ENCODE data around the gene CHRNE.

DNA sequence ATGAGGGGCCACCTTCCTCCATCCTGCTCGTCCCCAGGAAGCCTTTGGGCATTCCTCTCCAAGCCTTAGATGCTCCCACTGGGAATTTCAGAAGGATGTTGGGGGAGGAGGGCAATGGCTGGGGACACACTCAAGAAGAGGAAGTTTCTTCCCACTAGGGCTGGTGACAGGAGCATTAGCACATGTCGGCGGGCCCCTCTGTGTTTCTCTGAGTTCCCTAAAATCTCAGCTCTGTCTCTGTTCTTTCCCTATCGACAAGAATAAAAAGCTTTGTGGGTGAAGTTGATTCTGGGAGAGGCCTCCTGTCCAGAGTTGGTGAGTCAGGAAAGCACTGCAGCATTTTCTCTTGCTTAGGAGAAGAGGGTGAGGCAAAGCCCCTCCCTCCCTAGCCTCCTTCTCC is 23.3 kb downstream of the CHRNE start:
- TF ChIP-seq, protein P1, sequence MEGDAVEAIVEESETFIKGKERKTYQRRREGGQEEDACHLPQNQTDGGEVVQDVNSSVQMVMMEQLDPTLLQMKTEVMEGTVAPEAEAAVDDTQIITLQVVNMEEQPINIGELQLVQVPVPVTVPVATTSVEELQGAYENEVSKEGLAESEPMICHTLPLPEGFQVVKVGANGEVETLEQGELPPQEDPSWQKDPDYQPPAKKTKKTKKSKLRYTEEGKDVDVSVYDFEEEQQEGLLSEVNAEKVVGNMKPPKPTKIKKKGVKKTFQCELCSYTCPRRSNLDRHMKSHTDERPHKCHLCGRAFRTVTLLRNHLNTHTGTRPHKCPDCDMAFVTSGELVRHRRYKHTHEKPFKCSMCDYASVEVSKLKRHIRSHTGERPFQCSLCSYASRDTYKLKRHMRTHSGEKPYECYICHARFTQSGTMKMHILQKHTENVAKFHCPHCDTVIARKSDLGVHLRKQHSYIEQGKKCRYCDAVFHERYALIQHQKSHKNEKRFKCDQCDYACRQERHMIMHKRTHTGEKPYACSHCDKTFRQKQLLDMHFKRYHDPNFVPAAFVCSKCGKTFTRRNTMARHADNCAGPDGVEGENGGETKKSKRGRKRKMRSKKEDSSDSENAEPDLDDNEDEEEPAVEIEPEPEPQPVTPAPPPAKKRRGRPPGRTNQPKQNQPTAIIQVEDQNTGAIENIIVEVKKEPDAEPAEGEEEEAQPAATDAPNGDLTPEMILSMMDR (IDR thresholded peaks at IDR 0.05), result no peak
- no peak for TF ChIP-seq POLR2A (IDR thresholded peaks at IDR 0.05)

Data from adrenal gland (tissue), 5 donors.